Neural crest cell (in vitro differentiated cells): Measurements from ENCODE around the gene NEMF. TPM values are rescaled to one million over a fixed set of nuclear protein-coding genes. Genes with fewer than 3 reads are reported as not detected.

Source experiments
- DNase-seq: peaks from one replicate; pipeline ENCODE4 v3.0.0; 2021; ENCODE audit warnings: low read depth, mixed read lengths, low spot score
- H3K27ac Mint-ChIP-seq: one replicate; pipeline ENCODE4 v1.8.0; 2021; ENCODE audit warnings: mild to moderate bottlenecking, mixed read lengths; ENCODE audit not compliant: unreplicated experiment
- H3K27me3 Mint-ChIP-seq: 2 replicates; pipeline ENCODE4 v1.8.0; 2021; ENCODE audit warnings: low read depth, mild to moderate bottlenecking, mixed read lengths
- H3K36me3 Mint-ChIP-seq: 2 replicates; pipeline ENCODE4 v1.8.0; 2021; ENCODE audit warnings: low read depth, mild to moderate bottlenecking, mixed read lengths
- H3K4me1 Mint-ChIP-seq: 2 replicates; pipeline ENCODE4 v1.8.0; 2021; ENCODE audit warnings: mixed read lengths
- H3K4me3 Mint-ChIP-seq: one replicate; pipeline ENCODE4 v1.8.0; 2021; ENCODE audit warnings: mild to moderate bottlenecking, mixed read lengths
- H3K9me3 Mint-ChIP-seq: 2 replicates; pipeline ENCODE4 v1.8.0; 2021; ENCODE audit warnings: mixed read lengths
- total RNA-seq: library from RNA; stranded (reverse); gene quantifications from 2 replicates; pipeline ENCODE4 v1.2.1, GENCODE V29; 2021
- TF ChIP-seq, protein P1 (sequence below): fragments of 200-600 bp; sonication (generic); conservative IDR thresholded peaks from 2 replicates; pipeline ENCODE4 v1.5.0; 2021; ENCODE audit warnings: antibody characterized with exemption, mild to moderate bottlenecking

Gene NEMF
- total RNA-seq, 1 donor from 2014 or later: 71.0 TPM

DNA sequence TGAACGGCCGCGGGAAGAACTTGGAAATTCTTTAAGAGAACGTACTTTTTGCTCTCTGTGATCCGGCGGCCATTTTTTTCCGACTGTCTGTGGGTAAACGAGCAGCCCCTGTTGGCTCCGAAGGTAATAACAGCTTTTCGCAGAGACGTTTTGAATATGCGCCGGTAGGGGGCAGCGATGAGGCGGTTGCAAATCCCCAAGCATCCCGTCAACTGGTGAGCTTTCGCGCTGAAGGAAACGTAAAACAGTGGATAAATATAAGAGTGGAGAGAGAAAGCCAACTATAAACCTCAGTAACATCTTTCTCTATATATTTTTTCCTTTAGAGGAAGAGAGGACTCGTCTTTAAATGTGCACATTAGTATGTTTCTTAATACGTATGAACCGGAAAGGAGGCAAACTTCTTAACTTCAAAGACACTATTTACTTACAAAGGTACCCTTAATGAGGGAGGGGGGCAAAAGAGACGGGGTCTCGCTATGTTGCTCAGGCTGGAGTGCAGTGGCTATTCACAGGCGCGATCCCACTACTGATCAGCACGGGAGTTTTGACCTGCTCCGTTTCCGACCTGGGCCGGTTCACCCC is 9.6 kb upstream of the NEMF start:
- DNase-seq: peak; percentile 86
- H3K27ac Mint-ChIP-seq: peak overlapping the region; percentile 99
- TF ChIP-seq, protein P1, sequence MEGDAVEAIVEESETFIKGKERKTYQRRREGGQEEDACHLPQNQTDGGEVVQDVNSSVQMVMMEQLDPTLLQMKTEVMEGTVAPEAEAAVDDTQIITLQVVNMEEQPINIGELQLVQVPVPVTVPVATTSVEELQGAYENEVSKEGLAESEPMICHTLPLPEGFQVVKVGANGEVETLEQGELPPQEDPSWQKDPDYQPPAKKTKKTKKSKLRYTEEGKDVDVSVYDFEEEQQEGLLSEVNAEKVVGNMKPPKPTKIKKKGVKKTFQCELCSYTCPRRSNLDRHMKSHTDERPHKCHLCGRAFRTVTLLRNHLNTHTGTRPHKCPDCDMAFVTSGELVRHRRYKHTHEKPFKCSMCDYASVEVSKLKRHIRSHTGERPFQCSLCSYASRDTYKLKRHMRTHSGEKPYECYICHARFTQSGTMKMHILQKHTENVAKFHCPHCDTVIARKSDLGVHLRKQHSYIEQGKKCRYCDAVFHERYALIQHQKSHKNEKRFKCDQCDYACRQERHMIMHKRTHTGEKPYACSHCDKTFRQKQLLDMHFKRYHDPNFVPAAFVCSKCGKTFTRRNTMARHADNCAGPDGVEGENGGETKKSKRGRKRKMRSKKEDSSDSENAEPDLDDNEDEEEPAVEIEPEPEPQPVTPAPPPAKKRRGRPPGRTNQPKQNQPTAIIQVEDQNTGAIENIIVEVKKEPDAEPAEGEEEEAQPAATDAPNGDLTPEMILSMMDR: peak; percentile 100
- no peaks in the 10 kb centered on the region for H3K36me3 Mint-ChIP-seq
- no peaks in the 10 kb centered on the region for H3K9me3 Mint-ChIP-seq
- H3K4me3 Mint-ChIP-seq: no peak overlapping the region
- peaks cover 14% of the 10 kb centered on the region for H3K4me1 Mint-ChIP-seq
- peaks cover 11% of the 10 kb centered on the region for H3K27me3 Mint-ChIP-seq

DNA sequence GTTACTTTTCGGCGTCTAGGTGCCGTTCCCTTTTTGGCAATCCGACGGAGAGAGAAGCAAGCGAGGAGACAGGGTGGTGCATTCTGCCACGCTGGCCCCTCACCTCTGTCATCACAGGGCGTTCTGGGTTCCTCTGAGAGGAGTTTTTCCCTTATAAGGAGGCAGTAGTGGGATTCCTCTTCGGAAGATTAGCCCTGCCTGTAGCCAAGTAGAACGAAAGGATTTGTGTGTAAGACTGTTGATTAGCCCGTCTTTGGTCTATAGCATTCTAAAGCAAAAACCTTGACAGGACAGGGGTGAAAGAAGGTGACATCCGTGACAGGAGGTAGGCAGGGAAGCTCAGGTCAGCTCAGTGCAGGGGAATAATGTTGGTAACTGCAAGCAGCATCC is 9.1 kb upstream of the NEMF start:
- no peaks in the 10 kb centered on the region for H3K9me3 Mint-ChIP-seq
- peaks cover 11% of the 10 kb centered on the region for H3K27me3 Mint-ChIP-seq
- peak overlapping the region; percentile 99 for H3K27ac Mint-ChIP-seq
- H3K36me3 Mint-ChIP-seq: no peaks in the 10 kb centered on the region
- H3K4me1 Mint-ChIP-seq: peaks cover 14% of the 10 kb centered on the region
- TF ChIP-seq, protein P1: no peak
- peak; percentile 39 for DNase-seq
- no peak overlapping the region for H3K4me3 Mint-ChIP-seq

DNA sequence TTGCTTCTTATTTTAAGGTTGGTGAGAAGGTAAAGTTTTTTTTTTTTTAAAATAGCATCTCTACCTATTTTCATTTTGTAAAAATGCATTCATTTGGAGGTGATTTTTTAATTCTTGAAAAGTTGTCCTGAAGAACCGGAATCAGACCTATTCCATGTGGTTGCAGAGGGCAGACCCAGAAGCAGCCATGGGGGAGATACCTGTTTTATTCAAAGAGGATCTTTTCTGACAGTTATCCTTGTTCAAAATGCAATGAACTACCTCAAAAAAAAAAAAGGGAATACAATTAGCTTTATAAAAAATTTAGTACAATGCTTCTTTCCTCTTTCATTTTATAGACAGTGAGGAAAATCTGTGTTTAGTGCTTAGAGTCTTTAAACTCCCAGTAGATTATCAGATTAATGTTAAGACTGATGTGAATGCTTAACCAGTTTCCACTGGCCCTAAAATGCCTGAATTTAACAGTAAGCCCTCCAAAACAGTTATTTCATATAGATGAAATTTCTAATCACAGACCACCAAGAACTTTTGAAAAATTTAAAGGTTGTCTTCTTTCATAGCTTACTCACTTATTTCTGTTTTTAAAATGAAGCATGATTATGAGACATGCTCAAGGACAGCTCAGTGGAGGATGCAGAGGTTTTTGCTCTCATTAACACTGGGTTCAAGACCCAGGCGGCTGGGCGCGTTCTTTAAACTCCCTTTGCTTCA is 8.6 kb upstream of the NEMF start:
- TF ChIP-seq, protein P1: no peak
- H3K27ac Mint-ChIP-seq: peak overlapping the region; percentile 99

DNA sequence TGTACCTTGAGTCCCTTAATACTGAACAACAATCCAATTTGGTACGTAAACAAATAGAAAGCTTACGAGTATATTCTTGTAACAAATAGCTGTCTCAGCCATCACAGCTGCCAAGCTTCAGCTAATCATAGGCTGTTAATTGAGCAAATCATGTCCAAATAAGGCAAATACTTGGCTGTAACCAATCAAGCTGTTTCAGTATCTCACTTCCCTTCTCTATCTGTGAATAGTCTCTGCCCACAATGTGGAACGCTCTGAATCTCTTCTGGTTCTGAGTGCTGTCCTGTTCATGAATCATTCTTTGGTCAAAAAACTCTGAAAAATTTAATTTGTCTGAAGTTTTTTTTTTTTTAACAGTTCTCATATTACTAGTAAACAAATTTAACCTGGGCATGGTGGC is 5.8 kb upstream of the NEMF start:
- TF ChIP-seq, protein P1: no peak
- H3K27me3 Mint-ChIP-seq: peaks cover 11% of the 10 kb centered on the region
- peaks cover 14% of the 10 kb centered on the region for H3K4me1 Mint-ChIP-seq
- no peak overlapping the region for H3K4me3 Mint-ChIP-seq
- no peak for DNase-seq
- H3K36me3 Mint-ChIP-seq: no peaks in the 10 kb centered on the region
- H3K9me3 Mint-ChIP-seq: no peaks in the 10 kb centered on the region
- no peak overlapping the region for H3K27ac Mint-ChIP-seq

More for the DNA sequence above, 8.6 kb upstream of the NEMF start:
- Mint-ChIP-seq H3K4me3 (no peak overlapping the region), H3K4me1 (peaks cover 14% of the 10 kb centered on the region), H3K27me3 (peaks cover 11% of the 10 kb centered on the region), H3K9me3 (no peaks in the 10 kb centered on the region), H3K36me3 (no peaks in the 10 kb centered on the region)
- DNase-seq: no peak

DNA sequence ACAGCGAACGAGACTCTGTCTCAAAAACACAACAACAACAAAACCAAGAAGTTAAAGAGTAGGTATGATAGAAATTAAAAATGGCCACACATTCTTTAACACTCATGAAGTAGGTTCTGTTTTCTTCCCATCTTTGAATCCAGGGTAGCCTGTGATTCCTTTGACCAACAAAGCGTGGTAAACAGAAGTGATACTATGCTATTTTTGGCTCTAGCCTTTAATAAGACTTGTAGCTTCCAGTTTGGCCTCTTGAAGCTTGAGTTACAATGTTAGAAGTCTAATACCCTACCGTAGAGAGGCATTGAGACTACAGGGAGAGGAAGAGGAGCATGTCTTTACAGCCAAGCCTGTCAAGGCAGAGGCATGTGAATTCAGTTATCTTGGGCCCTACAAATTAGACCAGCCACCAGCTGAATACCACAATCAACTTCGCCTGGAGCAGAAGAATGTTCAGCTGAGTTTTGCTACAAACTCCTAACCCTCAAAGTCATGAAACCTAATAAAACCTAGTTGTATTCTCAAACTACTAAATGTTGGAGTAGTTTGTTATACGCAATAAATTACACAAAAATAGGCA is 4.9 kb upstream of the NEMF start:
- Mint-ChIP-seq H3K9me3 (no peaks in the 10 kb centered on the region), H3K4me3 (peak overlapping the region; percentile 54), H3K27ac (no peak overlapping the region), H3K36me3 (no peaks in the 10 kb centered on the region), H3K4me1 (peaks cover 21% of the 10 kb centered on the region), H3K27me3 (peaks cover 8% of the 10 kb centered on the region)
- TF ChIP-seq, protein P1: no peak
- no peak for DNase-seq
